ENCODE data around the gene FBXW12. TPM values are rescaled to one million over a fixed set of nuclear protein-coding genes. Genes with fewer than 3 reads are reported as not detected.

The FBXW12 gene
- polyA plus RNA-seq, 3 donors, result 0.33 to 0.50 (median 0.35) TPM

DNA sequence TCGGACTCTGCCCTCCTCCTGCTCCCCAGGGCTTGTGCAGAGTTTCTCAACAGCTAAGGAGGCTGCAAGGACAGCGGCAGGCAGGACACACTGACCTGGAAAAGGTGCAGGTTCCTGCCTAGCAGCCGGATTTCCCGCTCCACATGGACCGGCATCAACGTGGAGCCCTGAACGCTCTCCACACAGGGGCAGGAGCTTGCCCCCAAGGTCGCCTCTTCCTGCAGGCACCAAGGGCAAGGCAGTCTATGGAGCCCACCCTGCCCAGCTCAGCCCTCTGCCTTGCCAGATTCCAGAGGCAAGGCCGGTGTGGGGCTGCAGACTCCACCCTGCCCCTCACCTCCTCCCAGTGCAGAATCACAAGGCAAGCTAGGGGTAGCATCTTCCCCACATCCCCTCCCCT lies 47.1 kb downstream of the FBXW12 start:
- DNase-seq (ENCODE audit: low read depth in 3 of 3, low spot score in 2 of 3), result no peak

DNA sequence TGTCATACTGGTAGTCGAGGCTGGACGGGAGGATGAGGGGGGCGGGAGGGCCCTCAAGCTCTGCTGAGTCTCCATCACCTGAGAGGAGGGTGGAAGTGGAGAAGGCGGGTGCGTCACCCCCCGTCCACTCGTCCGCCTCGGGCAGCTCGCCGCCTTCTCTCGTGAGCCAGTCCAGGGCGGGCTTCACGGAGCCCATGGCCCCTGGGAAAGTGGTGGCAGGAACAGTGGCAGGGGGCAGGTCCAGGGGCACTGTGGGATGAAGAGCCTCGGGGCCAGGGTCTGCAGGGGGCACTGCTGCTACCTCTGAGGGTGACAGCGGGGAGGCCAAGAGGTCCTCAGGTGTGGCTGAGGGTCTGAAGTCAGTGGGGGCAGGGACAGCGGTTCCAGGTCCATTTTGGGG lies 47.6 kb downstream of the FBXW12 start:
- no peak for DNase-seq (ENCODE audit: low read depth in 3 of 3, low spot score in 2 of 3)

DNA sequence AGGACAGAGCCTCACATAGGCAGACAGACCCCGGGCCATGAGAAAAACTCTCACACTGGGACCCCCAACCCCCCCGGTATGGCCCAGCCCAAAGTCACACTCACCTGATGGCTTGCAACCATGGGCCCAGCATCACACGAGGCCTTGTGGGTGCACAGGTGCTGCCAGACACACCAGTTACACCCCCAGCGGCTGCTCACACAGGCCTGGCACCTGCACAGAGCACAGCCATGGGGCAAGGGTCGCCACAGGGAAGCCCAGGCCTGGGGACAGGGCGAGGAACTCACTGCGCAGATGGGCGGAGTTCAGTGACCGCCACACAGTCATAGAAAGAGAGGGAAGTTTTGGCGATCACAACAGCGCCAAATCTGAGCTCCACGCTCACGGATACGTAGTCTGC lies 48.5 kb downstream of the FBXW12 start:
- DNase-seq (ENCODE audit: low read depth in 3 of 3, low spot score in 2 of 3), result no peak

DNA sequence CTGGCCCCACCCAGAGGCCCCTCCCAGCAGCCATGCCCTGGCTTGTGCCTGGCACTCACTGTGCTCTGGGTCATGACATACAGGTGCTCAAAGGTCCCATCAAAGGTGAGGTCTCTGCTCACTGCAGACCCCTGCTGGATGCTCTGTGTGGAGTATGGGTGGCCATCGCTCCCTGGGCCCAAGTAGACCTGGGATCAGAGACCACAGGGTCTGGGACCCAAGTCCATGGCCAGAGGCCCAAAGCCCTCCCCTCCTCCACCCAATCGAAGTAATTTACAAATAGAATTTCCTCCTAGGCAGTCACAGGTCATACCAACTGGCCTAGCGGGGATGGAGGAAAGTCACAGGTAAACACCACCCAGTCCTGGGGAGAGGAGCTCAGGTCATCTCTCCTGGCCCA lies 50.3 kb downstream of the FBXW12 start:
- no peak for DNase-seq (ENCODE audit: low read depth in 3 of 3, low spot score in 2 of 3)

DNA sequence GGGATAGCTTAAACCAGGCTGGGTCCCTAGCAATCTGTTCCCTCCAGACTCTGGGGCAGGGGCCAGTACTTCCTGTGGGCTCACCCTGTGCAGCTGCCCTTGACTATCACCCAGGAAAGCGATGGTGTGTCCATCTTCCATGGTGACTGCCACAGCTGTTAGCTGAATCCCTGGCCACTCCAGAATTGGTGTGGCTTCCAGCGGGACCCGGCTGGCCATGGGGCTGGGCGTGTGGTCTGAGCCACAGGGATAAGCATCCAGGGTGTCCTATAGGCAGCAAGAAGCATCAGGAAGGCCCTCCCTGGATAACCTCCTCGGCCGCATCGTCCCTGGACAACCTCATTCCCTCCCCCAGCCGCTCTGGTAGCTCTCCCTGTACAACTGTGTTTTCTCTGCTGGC lies 50.7 kb downstream of the FBXW12 start:
- no peak for DNase-seq (ENCODE audit: low read depth in 3 of 3, low spot score in 2 of 3)

DNA sequence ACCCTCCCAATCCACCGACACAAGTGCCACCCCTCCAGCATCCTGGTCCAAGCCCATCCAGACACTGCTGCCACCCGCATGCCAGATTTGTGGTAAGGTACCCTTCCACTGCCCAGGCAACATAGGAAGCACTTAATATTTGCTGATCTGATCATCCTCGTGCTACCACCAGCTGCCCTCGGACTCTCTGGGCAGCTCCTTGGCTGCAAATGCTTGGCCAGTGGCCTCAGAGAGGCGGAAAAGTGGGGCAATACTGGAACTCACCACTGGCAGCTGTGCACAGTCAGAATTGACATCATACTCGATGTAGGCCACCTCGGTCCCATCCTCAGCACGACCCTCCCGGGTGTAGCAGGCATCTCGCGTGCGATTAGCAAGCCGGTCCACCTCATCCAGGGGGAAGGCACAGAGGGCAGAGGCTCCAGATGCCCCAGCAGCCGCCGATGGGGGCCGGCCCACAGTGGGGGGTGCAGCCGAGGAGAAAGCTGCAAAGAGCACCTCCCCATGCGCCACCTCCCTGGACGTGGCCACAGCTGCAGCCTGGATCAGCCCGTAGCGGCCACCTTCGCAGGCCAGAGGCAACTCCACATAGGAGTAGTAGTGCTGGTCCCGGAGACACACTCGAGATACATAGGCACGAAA lies 51.3 kb downstream of the FBXW12 start:
- DNase-seq (ENCODE audit: low read depth in 3 of 3, low spot score in 2 of 3), result no peak

DNA sequence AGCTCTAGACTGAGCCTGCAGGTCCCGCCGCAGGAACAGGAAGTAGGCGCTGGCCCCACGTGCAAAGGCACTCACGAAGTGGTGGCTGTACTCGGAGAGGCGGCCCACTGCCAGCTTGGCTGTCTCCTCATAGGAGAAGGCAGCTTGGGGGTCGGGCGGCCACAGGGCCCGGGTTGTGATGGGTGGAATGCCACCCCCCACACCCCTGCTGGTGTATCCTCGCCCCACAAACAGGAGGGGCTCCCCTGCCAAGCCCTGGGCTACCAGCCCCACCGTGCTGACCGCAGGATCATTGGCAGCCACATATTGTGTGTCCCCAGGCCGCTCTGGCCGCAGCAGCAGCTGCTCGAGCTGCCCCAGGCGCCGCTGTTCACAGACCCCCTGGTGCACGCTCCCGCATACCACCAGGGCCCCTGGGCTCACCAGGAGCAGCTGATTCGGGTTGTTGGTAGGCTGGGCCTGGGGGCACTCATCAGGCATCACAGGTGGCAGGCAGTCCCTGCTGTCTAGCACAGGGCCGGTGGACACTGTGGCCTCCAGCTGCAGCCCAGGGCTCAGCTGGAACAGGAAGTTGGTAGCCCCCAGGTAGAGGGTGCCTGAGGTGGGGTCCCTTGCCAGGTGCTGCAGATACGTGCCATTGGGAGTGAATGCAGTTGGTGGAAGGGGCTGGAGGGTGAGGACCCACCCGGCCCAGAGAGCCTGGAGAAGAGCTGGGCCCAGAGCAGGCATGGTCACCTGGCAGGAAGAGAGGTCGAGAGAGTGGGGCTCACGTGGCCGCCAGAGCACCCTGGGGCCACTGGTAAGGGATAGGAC lies 52.1 kb downstream of the FBXW12 start:
- DNase-seq (ENCODE audit: low read depth in 3 of 3, low spot score in 2 of 3), result no peak

DNA sequence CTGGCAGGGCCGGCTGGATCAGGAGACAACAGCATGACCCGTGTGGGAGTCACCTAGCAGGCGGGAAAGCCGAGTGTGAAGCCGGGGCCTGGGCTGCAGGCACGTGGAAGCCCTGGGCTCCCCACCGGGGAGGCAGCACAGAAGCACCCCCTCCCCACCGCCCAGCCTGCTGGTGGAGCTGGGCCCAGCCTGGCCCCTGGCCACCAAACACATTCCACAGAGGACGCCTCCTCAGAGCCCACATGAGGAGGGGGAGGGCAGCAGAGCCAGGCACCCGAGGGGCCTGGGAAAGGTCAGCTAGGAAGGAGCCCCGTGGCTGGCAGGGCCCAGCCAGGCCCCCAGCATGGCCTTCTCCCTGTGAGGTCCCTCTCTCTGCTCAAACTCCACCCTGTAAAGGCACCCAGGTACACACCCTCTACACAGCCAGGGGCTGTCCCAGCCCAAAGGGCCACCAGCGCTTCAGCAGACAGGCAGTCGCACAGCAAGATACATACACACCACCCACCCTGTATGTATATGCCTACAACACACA lies 53.3 kb downstream of the FBXW12 start:
- no peak for DNase-seq (ENCODE audit: low read depth in 3 of 3, low spot score in 2 of 3)

DNA sequence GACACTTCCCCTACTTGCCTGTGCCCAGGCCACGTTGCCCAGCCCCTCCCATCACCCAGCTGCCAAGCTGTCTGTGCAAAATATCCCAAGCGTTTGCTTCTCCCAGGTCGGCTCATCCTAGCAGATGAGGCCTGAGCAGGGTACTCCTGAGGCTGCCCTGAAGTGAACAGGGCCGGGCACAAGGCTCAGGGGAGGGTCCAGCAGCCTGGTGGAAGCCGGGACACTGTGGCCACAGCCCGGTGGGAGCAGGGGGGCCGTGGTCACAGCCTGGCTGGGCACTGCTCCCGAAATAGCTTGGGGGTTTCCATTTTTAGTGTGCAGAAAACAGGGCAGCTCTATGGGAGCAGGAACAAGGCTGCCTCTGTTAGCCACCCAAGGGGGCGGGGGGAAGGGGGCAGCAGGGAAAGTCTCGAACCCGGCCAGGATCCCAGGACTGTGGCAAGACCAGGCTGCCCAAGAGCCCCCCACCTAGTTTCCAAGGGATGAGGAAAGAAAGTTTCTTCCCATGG lies 54.4 kb downstream of the FBXW12 start:
- no peak for DNase-seq (ENCODE audit: low read depth in 3 of 3, low spot score in 2 of 3)

DNA sequence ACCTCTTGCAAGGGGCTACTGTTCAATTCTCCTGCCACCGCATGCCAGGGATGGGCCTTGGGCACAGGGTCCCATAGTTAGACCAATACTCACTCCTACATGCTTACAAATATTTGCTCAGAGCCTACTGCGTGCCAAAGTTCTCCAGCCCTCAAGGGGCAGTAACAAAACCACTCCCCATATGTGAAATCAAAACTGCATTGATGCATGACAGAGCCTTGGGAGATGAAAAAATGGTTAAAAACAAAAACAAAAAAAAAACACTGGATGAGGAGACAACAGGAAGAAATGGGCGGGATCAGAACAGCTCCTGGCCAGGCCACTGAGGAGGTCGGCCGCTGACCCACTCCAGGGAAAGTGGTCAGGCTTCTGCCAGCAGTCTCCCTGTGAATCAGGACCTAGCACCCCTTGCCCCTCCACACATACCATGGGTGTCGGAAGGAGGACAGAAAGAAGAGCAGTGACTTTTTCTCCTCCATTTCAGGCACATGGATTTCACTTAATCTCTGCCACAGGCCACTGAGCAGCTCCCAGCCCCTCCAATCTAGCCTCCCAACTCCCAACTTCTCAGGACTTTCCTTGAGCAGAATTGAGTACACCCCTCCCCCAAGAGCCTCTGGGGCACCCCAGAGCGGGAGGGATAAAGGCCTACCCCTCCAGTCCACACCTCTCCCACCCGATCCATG lies 55.1 kb downstream of the FBXW12 start:
- no peak for DNase-seq (ENCODE audit: low read depth in 3 of 3, low spot score in 2 of 3)

DNA sequence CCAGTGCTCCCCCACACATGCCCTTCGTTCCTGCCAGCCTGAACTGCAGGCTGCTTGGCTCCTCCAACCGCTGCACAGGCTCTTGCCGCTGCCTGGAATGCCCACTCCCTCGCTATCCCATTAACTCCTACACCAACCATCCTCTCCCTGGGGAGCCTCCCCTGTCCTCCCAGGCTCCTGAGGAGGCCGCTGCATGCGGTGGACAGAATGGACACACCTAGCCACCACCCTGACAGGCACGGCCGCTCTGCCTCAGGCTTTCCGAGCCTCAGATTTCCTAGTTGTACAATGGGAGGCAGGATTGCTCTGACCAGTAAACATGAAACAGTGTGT lies 55.6 kb downstream of the FBXW12 start:
- DNase-seq (ENCODE audit: low read depth in 3 of 3, low spot score in 2 of 3), result no peak

DNA sequence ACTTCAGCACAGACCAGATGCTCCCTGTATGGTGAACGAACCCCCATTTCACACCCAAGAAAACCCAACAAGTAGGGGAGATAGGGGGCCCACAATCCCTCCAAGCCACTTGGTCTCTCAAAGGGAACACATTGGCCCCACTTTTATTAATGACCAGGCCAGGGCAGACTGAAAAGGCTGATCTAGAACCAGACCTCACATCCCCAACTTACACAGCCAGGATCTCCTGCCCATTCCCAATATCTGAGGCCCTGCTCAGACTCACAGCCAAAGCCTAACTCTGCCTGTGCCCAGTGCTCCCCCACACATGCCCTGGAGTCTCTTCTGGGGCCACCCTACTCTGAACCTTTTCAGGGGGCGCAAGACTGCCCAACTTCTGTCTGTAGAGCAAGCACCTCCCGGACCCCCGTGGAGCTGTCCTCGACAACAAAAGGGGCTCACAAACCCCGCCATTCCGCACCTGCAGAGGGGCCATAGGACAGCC lies 56.1 kb downstream of the FBXW12 start:
- DNase-seq (ENCODE audit: low read depth in 3 of 3, low spot score in 2 of 3), result no peak

DNA sequence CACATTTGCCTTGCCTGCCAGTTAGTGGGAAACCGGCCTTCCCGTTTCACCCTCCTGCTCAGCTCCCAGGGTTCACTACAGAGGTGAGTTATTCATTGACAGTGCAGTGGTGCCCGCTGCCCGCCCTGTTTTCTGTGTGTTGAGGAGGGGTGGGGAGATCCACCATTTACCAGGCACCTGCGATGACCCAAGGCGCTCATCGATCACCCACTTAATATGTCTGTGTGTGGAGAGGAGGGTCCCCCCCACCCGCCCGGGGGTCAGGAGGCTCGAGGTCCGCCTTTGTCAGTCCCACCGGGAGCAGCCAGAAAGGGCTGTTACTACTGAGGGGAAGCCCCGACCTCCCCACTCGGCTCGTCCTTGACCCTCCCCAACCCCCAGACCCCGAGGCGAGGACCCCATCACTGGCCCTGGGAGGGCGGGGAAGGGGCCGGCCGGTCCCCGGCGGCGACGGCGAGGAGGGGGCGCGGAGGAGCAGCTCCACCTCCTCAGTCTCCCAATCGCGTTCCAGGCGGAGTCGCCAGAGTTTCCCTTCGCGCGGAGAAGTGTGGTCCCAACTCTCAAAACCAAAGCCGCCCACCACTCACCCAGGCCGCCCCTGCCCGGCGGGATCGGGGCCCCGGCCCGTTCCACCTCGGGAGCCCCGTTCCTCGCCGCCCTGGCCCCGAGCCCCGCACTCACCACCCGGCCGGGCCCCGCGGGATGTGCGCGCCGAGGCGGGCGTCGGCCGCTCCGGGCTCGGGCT lies 56.7 kb downstream of the FBXW12 start:
- DNase-seq (ENCODE audit: low read depth in 3 of 3, low spot score in 2 of 3), result no peak

DNA sequence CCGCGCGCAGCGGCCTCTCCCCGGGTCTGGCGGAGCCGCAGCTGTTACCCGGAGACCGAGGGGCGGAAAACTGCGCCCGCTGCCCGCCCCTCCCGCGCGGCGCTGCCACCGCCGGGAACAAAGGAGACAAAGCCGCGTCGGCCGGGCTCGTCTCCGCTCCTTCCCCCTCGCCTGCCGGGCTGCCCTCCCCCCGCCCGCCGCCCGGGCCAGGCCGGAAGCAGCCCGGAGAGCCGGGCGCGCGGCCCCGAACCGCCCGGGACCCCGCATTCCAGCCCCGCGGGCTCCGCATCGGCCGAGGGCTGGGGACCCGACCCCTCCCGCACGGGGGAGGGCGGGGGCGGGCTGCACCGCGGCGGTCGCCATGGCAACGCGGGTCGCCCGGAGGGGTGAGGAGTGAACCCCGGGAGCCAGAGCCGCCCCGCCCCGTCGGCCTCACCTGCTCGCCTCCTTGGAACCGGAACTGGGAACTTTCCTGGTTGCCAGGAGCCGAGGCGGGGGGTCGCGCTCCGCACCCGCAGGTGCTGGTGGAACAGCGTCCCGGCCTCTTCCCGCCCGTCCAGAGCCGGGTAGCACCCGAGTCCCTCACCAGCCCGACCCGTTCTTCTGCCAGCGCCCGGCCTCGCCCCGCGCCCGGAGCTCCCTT lies 57.4 kb downstream of the FBXW12 start:
- no peak for DNase-seq (ENCODE audit: low read depth in 3 of 3, low spot score in 2 of 3)

DNA sequence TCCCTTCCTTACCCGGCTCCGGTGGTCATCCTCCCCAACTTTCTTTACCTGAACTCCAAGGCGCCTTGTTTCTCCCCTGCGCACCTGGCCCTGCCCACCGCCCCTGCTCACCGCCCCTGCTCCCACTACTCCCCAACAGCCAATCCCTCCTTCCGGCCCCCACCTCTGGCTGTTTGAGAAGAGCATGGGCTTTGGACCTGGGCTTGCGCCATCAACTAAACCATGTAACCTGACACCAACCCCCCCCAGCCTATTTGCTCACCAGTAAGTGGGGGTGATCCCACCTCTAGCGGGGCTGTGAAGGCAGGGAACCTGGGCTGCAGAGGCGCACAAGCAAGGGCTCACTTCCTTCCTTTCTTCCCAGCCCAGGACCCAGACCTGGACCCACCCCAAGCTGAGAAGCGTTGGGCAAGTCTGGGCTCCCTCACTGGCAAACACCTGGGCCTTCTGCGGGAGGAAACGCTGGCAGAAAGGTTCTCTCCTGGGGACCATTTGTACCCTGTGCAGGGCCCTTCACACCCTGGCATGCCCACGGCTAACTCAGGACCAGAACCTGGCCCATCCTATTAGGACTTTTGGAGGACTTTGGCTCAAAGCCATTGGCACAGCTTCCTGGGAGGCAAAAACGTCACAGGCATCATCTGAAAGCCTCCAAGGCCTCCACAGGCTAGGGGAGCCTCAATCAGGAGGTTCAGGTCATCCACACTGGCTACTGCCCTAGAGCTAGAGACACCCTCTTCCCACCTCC lies 58.1 kb downstream of the FBXW12 start, which contains the start of gene PLXNB1:
TSS of gene PLXNB1 (minus strand) at position 127 of the 748 bp plus-strand sequence. CDS start 5,475 bp downstream, outside the sequence.
- DNase-seq (ENCODE audit: low read depth in 3 of 3, low spot score in 2 of 3), result peak in 1 of 3 donors; percentile 89

DNA sequence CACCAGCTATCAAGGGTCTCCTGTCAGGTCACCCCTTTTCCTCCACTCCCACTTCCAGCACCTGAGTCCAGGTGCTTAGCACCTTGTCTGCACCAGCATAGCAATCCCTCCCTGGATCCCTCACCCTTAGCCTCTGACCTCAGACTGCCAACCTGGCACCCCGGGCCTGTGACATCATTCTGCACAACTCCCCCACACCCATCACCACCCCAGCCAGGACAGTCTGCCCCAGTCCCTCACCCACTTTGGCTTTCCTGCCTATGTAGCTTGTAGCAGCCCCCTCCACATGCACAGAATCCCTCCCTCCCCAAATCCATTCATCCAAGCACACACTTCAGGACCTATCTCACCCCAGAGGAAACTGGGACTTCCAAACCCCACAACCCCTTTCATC lies 58.7 kb downstream of the FBXW12 start:
- DNase-seq (ENCODE audit: low read depth in 3 of 3, low spot score in 2 of 3), result no peak

DNA sequence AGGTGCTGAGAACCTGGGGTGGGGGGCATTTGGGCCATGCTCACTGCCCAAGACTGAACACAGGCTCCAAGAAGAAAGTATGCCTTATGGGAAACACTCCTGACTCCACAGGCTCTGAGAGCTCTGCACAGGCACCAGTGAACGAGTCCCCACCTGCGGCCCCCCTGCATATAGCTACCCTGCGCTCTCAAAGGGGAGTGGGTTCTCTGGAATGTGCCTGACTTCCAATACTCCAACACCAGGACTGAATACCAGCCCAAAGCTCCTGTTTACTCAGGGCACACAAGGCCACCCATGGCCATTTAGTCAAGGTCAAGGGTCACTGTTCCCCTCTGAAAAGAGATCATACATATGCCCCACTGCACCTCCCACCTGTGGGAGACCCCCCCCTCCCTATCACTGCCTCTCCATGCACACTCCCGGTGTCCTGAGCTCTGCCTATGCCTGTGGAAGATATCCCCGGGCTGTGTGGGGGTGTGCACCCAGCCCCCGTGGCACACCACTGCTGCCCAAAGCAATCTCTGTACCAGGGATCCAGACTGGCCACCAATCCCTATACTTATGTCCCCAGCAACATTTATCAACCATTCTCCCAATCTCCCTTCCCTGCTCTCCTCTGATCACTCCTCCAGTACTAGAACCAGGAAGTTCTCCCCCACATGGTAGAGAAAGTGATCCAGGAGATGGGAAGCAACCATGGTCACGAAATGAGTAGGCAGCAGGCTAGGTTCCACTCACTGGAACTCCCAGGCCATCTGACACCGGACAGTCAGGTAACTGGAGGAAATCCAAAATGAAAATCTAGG lies 59.4 kb downstream of the FBXW12 start:
- no peak for DNase-seq (ENCODE audit: low read depth in 3 of 3, low spot score in 2 of 3)
